NCI-H748 treated with DMSO at 0.1 percent for 48 hours (cell line): Measurements from ENCODE around the gene SLC2A5.

Experiments used
- DNase-seq: peaks from one replicate; lab custom pipeline; 2025; lab: John Stamatoyannopoulos, UW

Gene SLC2A5

GRCh38 chr1:9093091-9093490 is 23.7 kb upstream of the SLC2A5 start:
- DNase-seq: no peak

DNA sequence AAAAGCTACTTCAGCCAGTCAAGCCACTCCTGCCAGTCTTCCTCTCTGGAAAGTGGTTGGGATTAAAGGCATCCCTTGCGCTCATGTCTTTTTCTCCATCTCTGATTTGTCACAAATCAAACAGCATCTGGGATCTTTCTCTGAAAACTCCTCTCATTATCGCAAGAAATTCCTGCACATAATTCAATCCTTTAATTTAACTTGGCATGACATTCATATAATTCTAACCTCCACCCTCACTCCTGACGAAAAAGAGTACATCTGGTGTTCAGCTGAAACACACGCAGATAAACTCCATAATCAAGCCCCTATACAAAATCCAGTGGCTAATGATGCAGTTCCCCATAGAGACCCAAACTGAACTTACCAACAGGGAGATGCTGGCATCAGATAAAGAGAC is 19.4 kb upstream of the SLC2A5 start:
- no peak for DNase-seq

DNA sequence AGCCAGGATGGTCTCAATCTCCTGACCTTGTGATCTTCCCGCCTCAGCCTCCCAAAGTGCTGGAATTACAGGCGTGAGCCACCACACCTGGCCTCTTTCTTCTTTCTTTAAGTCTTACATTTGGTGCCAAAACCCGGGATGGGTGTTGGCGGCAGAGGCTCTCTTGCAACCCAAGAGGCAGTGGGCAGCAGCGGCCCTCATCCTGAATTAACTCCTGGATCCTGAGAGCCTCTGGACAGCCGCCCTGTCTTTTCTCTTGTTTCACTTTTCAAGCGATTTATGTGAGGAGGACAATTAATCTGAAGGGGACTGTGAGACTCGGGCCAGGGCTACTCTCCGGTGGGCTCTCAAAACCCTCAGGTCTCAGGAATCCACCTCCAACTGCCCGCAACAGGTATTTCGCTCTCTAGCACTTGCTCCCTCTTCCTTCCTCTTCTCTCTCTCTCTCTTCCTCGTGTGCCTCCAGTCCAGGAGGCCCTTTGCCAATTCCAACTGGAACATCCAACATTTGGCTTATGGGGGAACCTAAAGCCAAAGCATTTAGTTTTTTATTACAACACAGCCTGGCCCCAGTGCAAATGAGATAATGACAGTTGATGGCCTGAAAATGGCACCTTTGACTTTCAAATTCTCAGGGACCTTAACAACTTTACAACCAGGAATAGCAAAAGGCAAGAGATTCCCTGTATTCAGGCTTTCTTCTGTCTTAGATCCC is 18.1 kb upstream of the SLC2A5 start:
- no peak for DNase-seq

DNA sequence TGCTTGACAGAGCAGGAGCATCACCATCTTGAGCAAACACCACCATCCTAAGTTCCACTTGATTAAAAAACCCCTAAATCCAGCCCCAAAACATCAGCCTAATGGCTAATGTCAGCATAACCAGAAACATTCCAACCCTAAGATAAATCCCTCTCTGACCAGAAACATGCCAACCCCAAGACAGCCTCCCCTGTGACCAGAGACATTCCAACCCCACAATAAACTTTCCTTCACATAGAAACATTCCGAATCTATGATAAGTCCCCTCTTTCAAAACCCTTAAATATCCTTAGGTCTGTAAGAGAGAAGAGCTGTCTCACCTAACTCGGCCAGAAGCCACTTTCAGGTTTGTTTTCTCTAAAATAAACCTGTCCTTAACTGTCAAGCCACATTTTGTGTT is 17.4 kb upstream of the SLC2A5 start:
- no peak for DNase-seq

GRCh38 chr1:9086045-9086444 is 16.6 kb upstream of the SLC2A5 start:
- no peak for DNase-seq

GRCh38 chr1:9085306-9085940 is 16.0 kb upstream of the SLC2A5 start:
- DNase-seq: no peak

DNA sequence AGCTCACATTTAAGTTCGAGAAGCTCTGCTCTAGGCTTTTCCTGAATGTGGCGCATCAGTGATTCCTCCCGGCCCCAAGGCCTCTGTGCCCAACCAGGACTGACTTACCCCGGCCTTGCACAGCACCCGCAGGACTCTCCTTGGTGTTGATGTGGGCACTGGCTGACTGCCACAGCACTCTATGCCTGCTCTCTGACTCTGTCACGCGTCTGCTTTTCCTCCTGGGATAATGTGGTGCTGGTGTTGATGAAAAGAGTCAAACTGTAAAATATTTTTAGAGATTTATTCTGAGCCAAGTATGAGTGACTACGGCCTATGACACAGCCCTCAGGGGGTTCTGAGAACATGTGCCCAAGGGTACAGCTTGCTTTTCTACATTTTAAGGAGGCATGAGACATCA is 15.5 kb upstream of the SLC2A5 start:
- DNase-seq: no peak

DNA sequence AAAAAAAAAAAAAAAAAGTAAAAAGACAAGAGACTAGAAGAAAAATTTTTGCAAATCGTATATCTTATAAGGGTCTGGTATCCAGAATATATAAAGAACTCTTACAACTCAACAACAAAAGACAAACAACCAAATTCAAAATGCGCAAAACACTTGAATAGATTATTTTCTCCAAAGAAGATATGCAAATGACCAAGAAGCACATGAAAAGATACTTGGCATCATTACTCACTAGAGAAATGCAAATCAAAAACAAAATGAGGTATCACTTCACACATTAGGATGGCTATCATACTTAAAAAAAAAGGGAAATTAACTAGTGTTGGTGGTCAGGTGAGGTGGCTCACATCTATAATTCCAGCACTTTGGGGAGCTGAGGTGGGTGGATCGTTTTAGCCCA is 12.0 kb upstream of the SLC2A5 start:
- DNase-seq: no peak

DNA sequence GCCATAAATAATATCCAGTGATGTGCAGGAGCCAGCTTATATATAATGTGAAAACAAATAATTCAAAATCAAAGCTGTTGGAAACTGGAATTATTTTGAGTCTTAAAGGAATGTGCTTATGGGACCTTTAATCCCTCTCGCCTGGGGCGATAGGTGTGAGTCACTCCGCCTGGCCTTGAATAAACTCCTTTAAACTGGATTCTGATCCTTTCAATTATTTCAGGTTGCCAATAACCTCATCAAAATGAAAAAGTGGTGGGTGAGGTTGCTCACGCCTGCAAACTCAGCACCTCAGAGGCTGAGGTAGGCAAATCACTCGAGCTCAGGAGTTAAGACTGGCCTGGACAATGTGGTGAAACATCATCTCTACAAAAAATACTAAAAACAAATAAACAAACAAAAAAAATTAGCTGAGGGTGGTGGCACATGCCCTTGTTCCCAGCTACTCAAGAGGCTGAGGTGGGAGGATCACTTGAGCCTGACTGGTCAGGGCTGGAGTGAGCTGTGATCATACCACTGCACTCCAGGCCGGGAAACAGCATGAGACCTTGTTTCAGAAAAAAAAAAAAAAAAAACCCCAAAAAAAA is 11.4 kb upstream of the SLC2A5 start:
- no peak for DNase-seq

DNA sequence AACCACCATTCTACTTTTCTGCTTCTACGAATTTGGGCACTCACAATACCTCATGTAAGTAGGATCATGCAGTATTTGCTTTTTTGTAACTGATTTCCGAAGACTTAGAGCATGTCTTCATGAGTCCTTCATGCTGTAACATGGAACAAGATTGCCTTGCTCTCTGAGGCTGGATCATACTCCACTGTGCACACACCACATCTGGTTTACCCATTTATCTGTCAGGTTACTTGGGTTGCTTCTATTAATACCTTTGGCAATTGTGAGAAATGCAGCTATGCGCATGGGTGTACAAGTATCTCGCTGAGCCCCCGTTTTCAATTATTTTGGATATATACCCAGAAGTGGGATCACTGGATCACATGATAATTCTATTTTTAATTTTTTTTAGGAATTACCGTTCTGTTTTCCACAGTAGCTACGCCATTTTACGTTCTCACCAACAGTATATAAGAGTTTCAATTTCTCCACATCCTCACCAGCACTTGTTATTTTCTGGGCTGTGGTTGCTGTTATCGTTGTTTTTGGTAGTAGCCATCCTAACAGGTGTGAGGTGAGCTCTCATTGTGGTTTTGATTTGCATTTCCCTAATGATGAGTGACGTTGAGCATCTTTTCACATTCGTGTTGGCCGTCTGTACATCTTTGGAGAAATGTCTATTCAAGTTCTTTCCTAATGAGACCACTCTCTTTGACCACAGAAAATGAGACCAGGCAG is 10.7 kb upstream of the SLC2A5 start:
- no peak for DNase-seq

GRCh38 chr1:9078752-9079500 is 9.5 kb upstream of the SLC2A5 start:
- no peak for DNase-seq

DNA sequence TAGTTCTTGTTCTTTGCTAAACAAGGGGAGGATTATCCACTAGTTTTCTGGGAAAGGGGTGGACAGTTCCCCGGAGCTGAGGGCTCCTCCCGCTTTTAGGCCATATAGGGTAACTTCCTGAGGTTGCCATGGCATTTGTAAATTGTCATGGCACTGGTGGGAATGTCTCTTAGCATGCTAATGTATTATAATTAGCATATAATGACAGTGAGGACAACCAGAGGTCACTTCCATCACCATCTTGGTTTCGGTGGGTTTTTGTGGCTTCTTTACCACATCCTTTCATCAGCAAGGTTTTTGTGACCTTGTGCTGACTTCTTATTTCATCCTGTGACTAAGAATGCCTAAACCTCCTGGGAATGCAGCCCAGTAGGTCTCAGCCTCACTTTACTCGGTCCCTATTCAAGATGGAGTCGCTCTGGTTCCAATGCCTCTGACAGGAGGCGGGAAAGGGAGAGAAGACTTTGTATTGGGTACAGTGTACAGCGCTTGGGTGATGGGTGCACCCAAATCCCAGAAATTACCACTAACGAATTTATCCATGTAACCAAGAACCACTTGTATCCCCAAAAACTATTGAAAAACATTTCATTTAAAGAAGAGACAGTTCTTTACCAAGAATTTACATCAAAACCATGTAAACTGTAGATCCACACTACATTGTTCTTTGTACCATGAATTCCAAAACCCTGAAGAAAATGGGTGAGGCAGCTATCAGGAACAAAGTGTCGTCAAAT is 8.7 kb upstream of the SLC2A5 start:
- no peak for DNase-seq

GRCh38 chr1:9075022-9075421 is 5.6 kb upstream of the SLC2A5 start:
- DNase-seq: no peak

DNA sequence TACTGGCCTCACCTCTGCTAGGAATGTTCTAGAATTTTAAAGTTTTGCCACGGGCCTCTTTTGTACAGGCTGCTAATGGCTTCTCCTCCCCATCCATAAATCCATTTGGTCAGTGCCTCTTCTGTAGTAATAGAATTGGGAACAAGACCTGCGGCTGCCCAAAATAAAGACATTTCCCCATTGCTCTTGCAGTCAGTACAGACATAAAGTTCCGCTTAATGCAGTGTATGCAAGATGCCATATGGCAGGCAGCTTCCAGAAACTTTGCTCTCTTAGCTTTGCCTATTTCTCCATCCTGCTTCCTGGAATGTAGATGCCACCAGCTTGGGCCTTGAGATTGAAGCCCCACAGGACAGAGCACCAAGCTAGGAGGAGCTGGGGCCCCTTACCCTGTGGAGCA is 3.7 kb upstream of the SLC2A5 start:
- DNase-seq: no peak

- no peak for DNase-seq
Measured at GRCh38 chr1:9071554-9072235, 2.3 kb upstream of the SLC2A5 start.

DNA sequence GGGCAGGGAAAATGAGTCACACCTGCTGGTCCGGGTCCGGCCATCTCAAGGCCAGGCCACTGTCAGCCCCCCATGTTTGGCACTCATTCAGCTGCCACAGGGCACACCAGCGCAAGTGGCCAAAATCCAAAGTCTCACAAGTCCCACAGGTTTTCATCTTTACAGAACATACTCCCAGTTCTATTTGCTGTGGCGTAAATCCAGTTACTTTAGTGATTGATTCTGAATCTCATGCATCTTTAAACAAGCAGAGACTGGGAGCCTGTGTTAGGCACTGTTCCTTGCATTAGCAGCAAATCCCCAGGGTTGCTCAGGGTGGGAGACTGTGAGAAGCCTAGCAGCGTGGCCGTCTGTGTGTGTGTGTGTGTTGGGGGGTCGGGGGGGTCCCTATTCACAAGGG is 1.1 kb upstream of the SLC2A5 start:
- no peak for DNase-seq

- DNase-seq: no peak
Measured at GRCh38 chr1:9068981-9069325, 482 bp downstream of the SLC2A5 start.

DNA sequence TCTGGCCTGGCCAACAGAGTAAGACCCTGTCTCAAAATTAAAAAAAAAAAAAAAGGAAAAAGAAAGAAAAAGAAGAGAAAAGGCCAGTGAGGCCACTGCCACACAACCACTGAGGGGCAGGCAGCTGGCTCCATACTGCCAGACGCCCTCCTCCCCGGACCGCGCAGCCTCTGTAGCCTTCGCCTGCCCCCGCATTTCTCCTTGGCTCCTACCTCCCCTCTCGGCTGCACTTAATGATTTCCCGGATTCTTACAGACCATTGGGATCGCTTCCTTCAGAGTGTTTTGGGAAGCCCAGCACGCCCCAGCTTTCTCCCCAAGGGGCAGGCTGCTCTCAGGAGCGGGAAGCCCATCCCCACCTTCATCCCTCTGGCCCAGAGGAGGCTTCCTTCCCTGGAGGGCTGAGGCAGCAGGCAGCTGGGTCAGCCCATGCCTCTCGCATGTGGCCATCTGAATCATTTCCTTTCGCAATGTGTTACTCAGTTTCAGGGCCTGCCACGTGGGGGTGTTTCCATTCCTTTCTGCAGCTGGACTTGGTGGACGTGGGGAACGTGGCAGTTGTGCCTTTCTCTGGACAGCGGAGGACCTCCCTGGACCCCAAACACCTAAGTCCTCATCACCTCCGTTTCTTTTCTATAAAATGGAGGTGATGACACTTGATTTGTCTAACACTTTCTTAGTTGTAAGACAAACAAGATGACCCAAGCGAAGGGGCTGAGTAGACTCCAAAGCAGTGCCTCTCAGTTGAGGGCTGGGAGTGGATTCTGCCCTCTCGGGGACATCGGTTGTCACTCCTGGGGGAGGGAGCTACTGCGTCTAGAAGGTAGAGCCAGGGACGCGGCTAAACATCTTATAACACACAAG is 2.3 kb downstream of the SLC2A5 start:
- no peak for DNase-seq

GRCh38 chr1:9065213-9065751 is 4.2 kb downstream of the SLC2A5 start:
- DNase-seq: no peak

DNA sequence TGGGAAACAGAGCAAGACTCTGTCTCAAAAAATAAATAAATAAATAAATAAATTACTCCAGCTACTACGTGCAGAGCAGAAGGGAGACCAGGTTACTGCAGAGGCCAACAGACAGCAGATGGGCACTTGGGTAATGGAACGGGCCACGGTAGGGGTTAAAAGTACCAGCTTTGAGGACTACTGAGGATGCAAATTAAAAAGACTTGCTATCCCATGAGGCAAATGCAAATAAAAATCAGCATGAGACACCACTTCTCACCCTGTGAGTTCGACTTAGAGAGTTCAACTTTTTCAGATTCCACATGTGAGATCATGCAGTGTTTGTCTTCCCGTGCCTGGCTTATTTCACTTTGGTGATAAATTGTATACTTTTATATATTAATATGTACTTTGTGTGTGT is 6.6 kb downstream of the SLC2A5 start:
- no peak for DNase-seq
